Measurements from ENCODE around the gene DUSP14. TPM values are rescaled to one million over a fixed set of nuclear protein-coding genes. Genes with fewer than 3 reads are reported as not detected.

The DUSP14 gene
- total RNA-seq, 3 donors from 2014 or later, result 18.7 to 32.8 (median 24.6) TPM

DNA sequence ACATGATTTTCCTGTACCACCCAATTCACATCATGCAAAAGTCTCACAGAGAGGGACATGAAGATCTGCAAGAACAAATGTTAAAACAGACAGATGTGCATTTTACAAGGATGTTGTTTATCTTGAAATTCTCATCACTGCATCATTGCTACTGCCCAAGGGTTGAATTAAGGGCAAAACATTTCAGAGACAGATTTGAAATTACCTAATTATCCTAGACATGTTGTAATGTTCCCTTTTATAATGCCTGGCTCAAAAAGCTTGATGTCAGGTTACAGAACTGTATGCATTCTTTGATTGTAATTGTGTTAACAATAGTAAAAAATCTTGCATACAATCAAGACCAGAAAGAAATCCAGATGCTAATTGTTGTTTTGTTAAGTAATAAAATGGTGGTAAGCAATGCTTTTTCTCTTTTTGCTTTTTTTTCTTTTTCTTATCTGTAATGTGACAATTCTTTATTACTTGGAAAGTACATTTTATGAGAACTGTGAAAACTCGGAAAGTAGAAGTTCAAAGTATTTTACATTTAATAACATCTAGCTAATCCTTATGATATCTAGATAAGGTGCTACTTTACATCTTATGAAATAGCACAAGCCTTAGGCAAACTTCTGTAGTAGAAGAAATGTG lies 3.6 kb upstream of the DUSP14 start:
- no peak overlapping the region for H3K27ac ChIP-seq
- no peak overlapping the region for H3K4me3 ChIP-seq
- H3K9me3 ChIP-seq, result no peaks in the 10 kb centered on the region
- TF ChIP-seq POLR2A (IDR thresholded peaks at IDR 0.05), result no peak
- no peak for TF ChIP-seq POLR2AphosphoS5 (IDR thresholded peaks at IDR 0.05)
- TF ChIP-seq, protein P1, sequence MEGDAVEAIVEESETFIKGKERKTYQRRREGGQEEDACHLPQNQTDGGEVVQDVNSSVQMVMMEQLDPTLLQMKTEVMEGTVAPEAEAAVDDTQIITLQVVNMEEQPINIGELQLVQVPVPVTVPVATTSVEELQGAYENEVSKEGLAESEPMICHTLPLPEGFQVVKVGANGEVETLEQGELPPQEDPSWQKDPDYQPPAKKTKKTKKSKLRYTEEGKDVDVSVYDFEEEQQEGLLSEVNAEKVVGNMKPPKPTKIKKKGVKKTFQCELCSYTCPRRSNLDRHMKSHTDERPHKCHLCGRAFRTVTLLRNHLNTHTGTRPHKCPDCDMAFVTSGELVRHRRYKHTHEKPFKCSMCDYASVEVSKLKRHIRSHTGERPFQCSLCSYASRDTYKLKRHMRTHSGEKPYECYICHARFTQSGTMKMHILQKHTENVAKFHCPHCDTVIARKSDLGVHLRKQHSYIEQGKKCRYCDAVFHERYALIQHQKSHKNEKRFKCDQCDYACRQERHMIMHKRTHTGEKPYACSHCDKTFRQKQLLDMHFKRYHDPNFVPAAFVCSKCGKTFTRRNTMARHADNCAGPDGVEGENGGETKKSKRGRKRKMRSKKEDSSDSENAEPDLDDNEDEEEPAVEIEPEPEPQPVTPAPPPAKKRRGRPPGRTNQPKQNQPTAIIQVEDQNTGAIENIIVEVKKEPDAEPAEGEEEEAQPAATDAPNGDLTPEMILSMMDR (IDR thresholded peaks at IDR 0.05), result no peak
- H3K36me3 ChIP-seq, result no peaks in the 10 kb centered on the region
- DNase-seq (ENCODE audit: low spot score in 2 of 2), result no peak
- intact Hi-C loops (cut with DNase I; ENCODE audit: low total_unique reads), result loop anchor here (5.0 kb wide), 1 partner anchor 74 kb away; no protein-coding TSS in a partner anchor
- no peaks in the 10 kb centered on the region for H3K27me3 ChIP-seq
- H3K4me1 ChIP-seq, result no peaks in the 10 kb centered on the region

DNA sequence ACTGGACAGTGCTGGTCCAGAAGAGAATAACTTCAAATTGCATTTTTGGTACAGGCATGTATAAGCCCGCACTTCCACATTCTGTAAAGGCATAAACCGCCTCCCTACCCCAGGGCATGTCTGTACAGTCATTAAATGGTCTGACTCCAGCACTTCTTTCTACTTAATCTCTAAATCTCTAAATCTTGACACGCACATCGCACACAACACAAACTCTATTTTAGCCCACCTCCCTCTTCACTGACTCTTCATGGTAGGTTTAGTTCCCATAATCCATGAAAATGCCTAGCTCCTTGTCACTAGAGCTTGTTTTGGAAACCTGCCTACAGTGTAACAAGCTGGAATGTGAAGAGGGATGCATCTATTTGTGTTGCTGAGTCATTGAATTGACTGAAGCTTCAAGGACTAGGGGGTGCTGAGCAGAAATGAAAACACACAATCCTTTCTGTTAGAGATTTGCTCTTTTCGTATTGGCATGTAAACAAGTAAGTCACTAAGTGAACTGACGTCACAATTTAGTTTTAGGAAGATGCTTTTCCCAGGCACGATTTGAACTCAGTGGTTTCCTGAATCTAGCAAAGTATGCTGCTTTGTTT lies 1.6 kb upstream of the DUSP14 start:
- TF ChIP-seq, protein P1 (IDR thresholded peaks at IDR 0.05), result no peak
- TF ChIP-seq POLR2A (IDR thresholded peaks at IDR 0.05), result no peak
- no peak for TF ChIP-seq POLR2AphosphoS5 (IDR thresholded peaks at IDR 0.05)
- intact Hi-C loops (cut with DNase I; ENCODE audit: low total_unique reads), result loop anchor here (5.0 kb wide), 1 partner anchor 76 kb away; no protein-coding TSS in a partner anchor
- H3K4me1 ChIP-seq, result no peaks in the 10 kb centered on the region

DNA sequence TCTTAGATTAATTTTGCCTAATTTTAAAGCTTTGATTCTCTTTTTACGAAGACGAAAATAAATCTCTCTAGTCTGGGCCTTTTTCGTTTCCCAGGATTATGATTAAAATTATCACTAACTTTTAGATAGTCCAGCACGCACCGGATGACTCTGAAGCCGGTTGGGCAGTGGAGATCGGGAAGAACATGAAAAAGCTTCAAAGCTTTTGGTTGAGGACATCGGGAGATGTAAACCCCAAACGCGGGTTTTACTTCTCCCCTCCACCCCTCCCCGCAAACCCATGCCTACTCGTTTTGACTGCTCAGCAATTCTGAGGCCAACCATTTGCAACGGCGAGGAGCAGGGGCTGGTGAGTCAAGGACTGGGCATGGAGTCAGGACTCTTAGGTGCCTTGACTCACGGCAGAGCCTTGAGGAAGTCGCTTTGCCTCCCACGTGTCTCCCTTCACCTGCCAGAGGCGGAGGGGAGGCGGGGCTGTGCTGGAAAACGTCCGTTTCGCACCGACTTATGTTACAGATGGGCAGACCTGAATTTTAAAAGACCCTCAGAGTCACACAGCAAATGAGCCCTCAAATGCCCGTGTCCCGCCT lies 989 bp upstream of the DUSP14 start:
- DNase-seq (ENCODE audit: low spot score in 2 of 2), result peak; percentile 83 to 91
- peak overlapping the region; percentile 97 to 98 for H3K27ac ChIP-seq
- H3K4me1 ChIP-seq, result no peaks in the 10 kb centered on the region
- no peaks in the 10 kb centered on the region for H3K36me3 ChIP-seq
- TF ChIP-seq POLR2A (IDR thresholded peaks at IDR 0.05) (no peak), POLR2AphosphoS5 (IDR thresholded peaks at IDR 0.05) (peak in 2 of 3 donors; percentile 63 to 73)
- TF ChIP-seq, protein P1 (IDR thresholded peaks at IDR 0.05), result no peak
- no peaks in the 10 kb centered on the region for H3K9me3 ChIP-seq
- peak overlapping the region; percentile 83 to 90 (median 88) for H3K4me3 ChIP-seq
- H3K27me3 ChIP-seq, result no peaks in the 10 kb centered on the region
- intact Hi-C loops (cut with DNase I; ENCODE audit: low total_unique reads), result loop anchor here (5.0 kb wide), 1 partner anchor 76 kb away; no protein-coding TSS in a partner anchor

More for the DNA sequence above, 1.6 kb upstream of the DUSP14 start:
- H3K9me3 ChIP-seq, result no peaks in the 10 kb centered on the region
- peak overlapping the region in 2 of 3 donors; percentile 88 to 90 for H3K4me3 ChIP-seq
- H3K27me3 ChIP-seq, result no peaks in the 10 kb centered on the region
- no peaks in the 10 kb centered on the region for H3K36me3 ChIP-seq
- no peak for DNase-seq (ENCODE audit: low spot score in 2 of 2)
- peak overlapping the region; percentile 97 to 98 for H3K27ac ChIP-seq

DNA sequence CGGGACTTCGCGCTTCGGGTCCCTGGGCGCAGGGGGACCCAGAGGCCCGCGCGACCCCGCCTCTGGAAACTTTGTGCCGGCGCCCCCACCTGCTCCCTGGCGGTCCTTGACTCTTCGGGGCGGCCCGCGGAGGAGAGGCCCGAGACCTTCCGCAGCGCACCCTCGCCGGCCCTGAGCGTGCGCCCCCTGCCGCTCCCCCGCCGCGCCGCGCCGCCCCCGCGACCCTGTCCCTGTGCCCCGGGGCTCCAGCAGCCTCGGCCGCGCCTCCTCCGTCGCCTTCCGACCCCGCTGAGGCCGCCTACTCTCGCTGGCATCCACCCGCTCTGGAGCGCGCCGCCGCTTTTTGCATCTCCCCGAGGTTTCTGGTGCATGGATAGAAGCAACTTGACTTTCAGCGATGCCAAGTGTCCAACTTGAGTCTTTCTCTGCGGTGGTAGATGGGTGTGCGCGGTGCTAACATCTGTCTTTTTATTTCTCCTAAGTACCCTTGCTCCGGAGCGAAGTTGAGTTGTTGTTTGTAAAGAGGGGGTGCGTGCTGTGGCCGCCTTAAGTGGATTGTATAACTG lies 414 bp downstream of the DUSP14 start:
- Histone ChIP-seq H3K27ac (peak overlapping the region; percentile 97 to 98), H3K9me3 (no peaks in the 10 kb centered on the region), H3K4me3 (peak overlapping the region; percentile 83 to 90 (median 88)), H3K36me3 (no peaks in the 10 kb centered on the region), H3K4me1 (no peaks in the 10 kb centered on the region), H3K27me3 (no peaks in the 10 kb centered on the region)
- DNase-seq (ENCODE audit: low spot score in 2 of 2), result peak; percentile 70 to 75
- TF ChIP-seq, protein P1 (IDR thresholded peaks at IDR 0.05), result peak in 1 of 3 donors; percentile 29
- TF ChIP-seq POLR2AphosphoS5 (IDR thresholded peaks at IDR 0.05) (peak in 1 of 3 donors; percentile 26), POLR2A (IDR thresholded peaks at IDR 0.05) (no peak)
- intact Hi-C loops (cut with DNase I; ENCODE audit: low total_unique reads), result no loop called here
